Astrocyte of the hippocampus (primary cell): Measurements from ENCODE around the gene ACTL6B.
"Not testable (repeated sequence)": the region's sequence is repeated elsewhere in the genome, so short reads cannot be mapped to it uniquely, and the experiment has no call there.

ENCODE experiments used
- DNase-seq: peaks from one replicate; pipeline ENCODE4 v3.0.0; 2011; ENCODE audit warnings: low read depth, low spot score

ACTL6B gene

DNA sequence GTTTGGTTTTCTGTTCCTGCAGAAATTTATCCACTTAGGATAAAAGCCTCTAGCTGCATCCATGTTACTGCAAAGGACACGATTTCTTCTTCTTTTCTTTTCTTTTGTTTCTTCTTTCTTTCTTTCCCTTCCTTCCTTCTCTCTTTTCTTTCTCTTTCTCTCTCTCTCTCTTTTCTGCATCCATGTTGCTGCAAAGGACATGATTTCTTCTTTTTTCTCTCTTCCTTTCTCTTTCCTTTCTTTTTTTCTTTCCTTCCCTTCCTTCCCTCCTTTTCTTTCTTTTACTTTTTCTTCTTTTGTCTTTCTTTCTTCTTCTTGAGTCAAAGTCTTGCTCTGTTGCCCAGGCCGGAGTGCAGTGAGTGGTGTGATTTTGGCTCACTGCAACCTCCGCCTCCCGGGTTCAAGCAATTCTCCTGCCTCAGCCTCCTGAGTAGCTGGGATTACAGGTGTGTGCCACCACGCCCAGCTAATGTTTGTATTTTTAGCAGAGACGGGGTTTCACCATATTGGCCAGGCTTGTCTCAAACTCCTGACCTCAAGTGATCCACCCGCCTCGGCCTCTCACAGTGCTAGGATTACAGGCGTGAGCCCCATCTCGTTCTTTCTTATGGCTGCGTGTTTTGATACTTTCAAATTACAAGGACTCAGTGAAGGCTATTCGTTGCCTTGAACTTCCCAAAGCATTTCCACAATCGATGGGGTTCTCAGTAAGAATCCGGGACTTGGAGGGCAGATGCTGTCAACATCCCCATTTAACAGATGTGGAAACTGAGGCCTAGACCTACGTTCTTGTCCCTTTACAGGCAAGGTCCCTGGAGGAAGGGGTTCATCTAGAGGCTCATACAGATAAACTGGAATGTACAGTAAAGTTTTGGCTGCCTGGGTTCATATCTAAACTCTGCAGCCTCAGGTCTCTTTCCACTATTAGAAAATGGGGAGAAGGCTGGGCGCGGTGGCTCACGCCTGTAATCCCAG is 15.4 kb upstream of the ACTL6B start:
- no peak for DNase-seq

DNA sequence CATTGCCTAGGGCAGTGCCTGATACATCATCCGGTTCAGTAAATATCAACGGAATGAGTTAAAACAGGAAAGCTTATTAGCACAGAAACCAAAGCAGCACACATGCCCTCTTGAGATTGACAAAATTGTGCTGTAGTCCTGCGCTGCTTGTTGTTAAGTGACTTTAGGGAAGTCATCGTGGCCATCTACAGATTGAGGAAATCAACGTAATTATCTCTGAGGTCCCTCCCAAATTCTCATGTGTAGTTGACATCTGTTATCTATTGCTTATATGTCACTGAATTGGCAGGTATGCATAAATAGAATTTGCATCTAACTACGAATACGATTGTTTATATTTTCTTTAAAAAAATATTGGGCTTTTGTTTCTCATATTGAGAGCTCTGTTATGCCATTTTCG is 13.8 kb upstream of the ACTL6B start:
- no peak for DNase-seq

DNA sequence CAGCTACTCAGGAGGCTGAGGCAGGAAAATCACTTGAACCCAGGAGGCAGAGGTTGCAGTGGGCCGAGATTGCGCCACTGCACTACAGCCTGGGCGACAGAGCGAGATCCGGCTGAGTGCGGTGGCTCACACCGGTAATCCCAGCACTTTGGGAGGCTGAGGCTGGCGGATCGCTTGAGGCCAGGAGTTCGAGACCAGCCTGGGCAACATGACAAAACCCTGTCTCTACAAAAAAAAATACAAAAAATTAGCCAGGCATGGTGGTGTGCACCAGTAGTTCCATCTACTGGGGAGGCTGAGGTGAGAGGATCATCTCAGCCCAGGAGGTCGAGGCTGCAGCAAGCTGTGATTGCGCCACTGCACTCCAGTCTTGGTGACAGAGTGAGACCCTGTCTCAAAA is 12.9 kb upstream of the ACTL6B start:
- not testable (repeated sequence) for DNase-seq

DNA sequence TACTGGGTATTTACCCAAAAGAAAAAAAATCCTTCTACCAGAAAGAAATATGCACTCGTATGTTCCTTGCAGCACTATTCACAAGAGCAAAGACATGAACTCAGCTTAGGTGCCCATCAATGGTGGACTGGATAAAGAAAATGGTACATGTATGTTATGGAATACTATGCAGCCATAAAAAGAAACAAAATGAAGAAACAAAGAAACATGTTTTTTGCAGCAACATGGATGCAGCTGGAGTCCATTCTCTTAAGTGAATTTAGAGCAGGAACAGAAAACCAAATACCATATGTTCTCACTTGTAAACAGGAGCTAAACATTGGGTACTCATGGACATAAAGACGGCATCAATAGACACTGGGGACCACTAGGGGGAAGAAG is 11.8 kb upstream of the ACTL6B start:
- no peak for DNase-seq

DNA sequence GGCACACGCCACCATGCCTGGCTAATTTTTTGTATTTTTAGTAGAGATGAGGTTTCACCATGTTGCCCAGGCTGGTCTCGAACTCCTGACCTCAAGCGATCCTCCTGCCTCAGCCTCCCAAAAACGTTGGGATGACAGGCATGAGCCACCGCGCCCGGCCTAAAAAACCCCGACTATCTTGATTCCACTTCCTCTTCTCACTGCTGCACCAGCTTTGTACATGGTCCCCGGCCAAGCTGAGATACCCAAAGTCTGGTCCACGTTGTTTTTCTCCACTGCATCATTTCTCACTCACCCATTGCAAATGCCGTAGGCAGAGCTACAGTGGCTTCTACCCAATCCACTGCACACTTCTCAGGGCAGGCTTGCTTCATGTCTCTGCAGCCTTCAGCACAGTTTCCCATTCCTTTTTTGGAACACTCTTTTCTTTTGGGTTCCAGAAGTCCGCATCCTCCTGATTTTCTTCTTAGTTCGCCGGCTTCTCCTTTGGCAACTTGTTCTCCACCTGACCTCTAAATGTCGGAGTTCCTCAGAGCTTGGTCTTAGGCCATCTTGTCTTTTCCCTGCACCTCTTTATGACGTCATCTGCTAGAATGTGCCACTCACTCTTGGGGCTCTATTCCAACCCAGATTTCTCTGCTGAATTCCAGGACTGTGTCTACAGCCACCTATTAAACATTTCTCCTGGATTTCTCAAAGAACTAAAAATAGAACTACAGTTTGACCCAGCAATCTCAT is 11.3 kb upstream of the ACTL6B start:
- DNase-seq = no peak

DNA sequence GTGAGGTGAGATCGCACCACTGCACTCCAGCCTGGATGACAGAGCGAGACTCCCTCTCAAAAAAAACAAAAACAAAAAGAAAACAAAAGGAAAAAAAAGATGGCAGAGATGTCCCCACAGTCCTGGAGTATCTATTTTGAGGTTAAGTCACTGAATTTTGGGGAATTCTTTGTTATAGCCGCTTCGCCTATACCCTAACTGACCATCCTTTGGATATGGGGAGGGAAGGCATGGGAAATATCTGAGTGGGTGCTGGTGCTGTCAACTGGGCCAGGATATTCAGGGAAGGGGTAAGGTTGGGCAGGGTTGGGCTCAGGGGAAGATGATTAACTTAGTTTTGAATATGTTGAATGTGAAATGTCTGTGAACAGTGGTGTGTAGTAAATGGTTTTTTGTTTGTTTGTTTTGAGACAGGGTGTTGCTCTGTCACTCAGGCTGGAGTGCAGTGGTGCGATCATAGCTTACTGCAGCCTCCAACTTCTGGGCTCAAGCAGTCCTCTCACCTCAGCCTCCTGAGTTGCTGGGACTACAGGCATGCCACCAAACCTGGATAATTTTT is 9.0 kb upstream of the ACTL6B start:
- no peak for DNase-seq

DNA sequence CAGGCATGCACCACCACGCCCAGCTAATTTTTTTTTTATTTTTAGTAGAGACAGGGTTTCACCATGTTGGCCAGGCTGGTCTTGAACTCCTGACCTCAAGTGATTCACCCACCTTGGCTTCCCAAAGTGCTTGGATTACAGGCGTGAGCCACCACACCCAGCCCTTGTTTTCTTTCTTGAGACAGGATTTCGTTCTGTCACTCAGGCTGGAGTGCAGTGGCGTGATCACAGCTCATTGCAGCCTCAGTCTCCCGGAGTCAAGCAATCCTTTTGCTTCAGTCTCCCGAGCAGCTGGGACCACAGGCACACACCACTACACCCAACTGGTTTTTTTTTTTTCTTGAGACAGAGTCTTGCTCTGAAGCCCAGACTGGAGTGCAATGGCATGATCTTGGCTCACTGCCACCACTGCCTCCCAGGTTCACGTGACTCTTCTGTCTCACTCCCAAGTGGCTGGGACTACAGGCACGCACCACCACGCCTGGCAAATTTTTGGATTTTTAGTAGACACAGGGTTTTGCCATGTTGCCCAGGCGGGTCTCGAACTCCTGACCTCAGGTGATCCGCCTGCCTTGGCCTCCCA is 6.0 kb upstream of the ACTL6B start:
- DNase-seq = not testable (repeated sequence)

DNA sequence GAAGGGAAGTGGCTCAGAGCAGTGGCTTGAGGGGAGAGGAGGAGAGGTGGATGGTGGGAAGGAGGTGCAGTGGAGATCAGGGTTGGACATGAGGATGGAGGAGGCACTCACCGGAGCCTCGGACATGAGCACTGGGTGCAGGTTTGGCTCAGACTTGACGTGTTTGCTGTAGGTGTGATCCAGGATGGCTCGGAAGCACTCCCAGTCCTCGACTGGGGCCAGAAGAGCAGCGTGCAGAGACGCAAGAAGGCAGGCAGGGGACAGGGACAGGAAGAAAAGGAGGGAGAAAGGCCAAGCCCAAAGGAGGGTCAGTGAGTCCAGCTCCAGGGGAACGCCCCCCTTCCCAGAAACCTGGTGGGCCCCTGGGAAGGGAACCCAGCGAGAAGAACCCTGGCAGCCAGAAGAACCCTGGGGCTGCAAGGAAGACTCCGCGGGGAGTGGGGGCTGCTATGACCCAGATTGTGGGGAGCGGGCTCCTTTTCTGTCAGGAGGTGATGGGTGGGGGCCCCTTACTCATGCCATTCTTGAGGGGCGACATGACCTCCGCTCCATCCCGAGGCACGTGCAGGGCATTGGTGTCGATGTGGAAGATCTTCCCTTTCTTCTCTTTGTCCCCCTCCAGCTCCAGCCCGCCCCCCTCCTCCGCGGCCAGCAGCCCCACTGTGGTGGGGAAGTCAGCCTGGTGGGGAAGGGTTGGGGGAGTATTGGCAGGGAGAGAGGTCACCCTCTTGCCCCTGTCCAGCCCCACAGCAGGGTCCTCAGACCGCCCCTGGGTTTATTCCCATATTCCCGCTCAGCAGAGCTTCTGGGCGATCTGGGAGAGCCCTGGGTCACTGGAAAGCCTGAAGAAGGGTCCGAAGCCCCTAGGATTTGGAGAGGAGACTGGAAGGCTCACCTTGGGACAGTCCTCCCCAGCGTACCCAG is 1.1 kb downstream of the ACTL6B start:
- DNase-seq = no peak

DNA sequence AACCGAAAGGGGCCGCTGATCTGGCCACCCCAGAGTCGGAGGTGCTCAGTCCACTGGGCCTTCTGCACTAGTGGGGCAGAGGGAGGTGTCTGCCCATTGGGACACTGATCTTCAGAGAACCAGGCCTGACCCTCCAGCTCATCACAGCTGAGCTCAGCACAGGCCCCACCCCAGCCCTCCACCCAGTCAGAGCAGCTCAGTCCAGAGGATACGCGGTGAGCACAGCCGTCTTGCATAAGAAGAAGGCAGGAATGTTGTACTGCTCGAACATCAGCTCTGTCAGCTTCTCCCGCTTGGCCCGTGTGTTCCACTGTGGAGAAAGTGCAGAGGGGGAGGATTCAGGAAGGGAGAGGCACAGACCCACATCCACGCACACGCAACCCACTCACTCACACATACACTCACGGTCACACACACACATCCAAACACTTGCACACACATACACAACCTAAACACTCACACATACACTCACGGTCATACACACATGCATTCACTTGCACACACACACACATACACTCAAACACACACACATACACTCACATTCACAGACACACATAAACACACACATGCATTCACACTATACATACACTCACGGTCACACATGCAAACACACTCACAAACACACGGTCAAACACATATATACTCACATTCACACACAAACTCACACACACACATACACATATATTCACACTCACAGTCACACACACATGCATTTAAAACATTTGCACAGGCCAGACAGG is 6.3 kb downstream of the ACTL6B start:
- DNase-seq = no peak

DNA sequence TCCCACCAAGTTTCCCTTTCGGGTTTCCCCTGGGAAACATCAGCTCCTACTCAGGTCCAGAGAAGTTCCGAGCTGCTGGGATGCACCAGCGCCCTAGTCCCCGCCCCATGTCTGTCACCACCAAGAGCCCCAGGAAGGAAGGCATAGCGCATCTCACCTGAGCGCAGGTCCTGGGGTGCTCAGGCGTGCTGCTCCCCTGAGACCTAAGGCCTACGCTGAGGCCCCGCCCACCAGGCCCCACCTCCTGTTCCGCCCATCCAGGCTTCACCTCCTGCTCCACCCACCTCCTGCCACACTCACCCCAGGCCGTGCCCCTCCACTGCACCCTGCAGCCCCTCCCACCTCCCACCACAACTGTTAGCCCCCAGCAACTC is 13.7 kb downstream of the ACTL6B start:
- DNase-seq = no peak

DNA sequence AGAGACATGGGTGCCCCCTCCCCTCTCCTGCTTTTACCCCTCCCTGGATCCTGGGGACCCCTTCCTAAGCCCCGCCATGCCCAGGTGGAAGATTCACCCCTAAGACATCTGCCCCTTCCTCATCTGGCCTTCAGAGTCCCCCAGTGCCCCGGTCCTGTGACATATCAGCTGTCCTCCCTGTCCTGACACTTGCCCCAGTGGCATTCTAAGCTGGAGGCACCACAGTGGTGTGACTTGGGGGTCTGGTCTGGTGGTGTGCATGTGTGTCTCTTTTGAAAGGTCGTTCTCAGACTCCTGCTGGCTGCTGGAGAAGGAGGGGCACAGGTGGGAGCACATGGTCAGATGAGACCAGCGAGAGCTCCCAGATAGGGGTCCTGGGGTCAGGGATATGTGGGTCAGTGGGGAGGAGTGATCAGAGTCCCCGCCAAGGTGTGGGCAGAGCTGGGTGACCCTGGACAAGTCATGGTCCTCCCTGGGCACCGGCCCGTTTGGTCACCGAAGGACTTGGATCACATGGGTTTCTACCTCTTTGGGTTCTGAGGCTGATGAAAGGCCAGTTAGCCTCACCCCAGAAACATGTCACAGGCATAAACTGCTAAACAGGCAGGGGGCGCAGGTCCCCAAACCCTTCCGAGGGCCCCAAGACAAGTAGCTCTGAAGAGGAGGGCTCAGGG is 14.3 kb downstream of the ACTL6B start:
- no peak for DNase-seq

DNA sequence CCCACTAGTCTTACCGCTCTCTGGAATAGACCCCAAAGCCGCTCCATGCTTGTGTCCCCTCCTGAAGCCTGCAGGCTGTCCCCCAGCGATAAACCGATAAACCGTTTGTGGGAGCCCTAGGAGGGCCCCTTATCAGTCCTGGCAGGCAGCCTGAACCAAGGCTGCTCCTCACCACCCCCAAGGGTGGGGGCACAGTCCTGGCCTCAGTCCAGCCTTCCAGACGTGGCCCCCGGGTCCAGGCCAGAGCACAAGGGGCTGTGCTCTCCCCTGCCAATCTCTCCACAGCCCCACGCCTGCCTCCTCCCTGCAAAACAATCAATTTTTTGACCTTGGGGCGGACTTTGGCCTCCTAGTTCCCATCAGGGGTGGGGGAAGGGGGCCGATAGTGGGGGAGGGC is 14.8 kb downstream of the ACTL6B start, which contains the start of gene TFR2:
TFR2 (minus strand) TSS at position 90 of the 397 bp plus-strand sequence; CDS start at position 47, 43 bp downstream.
- DNase-seq = no peak

DNA sequence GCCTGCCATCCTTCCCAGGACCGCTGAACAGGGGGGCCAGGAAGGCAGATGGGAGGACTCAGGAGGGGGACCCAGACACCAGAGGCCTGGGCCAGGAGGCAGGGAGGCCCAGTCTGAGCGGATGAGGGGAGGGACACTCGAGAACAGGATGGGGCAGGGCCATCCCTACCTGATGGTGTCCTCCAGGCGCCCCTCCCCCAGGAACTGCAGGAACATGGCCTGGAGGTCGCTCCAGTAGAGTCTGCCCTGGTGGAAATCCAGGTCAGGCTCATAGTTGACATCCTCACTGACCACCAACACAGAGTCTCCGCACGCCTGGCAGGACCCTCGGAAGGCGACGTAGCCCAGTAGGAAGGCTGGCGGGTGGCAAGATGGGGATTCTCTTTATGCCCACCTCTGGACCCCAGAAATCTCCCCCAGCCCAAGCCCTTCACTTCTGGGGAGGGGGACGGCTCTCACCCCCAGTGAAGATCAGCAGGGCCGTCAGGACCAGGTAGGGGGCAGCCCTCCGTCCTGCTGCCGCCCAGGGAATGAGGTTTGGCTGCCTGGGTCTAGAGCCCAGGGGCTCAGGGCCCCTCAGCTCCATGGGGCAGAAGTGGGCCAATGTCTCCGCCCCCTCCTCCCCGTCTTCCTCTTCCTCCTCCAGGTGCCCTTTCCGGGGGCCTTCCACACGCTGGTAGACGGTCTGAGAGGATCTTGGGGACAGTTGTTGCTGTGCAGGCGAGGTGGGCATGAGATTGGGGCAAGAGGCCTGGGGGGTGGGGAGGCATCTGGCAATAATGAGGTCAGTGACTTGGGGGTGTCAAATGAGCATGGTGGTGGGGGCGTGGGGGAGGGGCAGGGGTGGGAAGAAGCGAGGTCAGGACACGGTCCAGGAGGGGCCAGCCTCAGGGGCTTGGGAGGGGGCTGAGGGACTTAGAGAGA is 15.5 kb downstream of the ACTL6B start:
- DNase-seq = no peak

DNA sequence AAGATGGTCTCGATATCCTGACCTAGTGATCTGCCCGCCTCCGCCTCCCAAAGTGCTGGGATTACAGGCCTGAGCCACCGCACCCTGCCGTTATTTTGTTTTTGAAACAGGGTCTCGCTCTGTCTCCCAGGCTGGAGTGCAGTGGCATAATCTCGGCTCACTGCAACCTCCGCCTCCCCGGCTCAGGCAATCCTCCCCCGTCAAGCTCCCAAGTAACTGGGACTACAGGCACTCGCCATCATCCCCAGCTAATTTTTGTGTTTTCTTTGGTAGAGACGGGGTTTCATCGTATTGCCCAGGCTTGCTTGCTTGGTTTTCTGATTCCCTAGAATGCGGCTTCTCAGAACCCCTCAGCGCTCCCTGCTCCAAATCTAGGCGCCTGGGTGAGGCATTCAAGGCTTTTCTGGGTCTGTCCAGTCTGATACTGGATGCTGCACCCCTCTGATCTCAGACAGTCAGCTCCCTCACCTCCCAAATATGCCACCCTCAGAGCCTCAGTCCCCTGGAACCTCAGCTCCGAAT is 16.2 kb downstream of the ACTL6B start:
- DNase-seq = no peak

DNA sequence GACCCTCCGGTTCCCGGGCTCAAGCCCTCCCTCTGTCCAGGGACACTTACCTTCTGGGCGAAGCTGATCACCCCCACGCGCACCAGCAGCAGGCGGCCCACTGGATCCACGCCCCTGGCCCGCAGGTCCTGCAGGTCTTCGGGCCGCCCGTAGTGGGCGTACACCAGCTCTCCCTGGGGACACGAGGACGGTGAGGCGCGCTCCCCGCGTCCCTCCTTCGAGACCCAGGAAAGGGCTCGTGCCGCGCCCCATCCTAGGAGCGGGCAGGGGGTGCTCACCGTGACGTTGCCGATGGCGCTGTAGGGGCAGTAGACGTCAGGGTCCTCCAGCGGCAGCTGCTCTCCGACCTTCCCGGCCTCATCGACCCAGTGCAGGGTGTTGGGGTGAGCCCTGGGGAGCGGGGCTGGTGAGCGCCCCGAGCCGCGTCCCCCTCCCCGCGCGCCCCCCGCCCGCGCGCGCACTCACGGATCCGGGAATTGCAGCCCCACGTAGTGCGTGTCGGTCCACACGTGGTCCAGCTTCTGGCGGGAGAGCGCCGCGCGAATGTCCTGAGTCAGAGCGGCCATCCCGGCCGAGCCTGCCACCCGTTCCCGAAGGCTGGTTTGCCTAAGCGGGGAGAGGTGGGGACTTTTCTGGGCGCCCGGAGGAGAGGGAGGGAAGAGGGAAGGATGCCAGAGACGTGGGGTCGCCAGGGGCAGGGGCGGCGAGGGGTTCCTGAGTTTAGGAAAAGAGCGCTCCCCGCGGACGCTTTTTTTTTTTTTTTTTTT is 23.1 kb downstream of the ACTL6B start:
- peak; percentile 58 for DNase-seq

DNA sequence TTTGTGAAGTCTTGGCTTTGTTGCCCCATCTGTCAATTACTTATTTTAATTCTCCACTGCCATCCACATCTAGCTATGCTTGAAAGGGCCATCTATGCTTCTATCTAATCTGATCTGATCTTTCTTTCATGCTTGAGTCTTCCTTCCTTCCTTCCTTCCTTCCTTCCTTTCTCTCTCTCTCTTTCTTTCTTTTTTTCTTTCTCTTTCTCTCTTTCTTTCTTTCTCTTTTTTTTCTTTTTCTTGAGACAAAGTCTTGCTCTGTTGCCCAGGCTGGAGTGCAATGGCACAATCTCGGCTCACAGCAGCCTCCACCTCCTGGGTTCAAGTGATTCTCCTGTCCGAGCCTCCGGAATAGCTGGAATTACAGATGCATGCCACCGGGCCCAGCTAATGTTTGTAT is 26.2 kb downstream of the ACTL6B start:
- DNase-seq = no peak

DNA sequence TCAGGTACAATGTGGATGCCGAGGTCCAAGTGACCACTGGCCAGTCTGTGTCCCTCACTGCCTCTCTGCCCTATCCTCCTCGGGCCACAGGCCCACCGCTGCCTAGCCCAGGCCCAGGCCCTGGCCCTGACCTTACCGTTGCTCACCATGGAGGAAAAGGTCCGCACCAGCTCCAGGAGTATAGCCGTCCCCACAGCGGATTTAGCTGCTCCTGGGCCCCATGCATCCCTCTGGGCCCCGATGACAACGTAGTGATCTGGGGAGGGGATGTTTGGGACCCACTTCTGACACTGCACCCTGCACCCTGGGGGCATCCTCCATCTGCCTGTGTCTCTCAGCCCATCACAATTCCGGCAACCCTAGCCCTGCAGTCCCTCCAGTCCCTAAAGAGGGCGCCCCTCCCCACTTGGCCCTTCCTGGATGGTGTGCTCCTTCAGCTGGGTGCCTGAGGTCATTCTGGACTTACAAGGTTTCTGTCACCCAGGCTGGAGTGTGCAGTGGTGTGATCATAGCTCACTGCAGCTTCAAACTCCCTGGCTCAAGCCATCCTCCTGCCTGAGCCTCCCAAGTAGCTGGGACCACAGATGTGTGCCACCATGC is 27.0 kb downstream of the ACTL6B start:
- no peak for DNase-seq
